Mesothelial cell of epicardium (in vitro differentiated cells): ENCODE results near the gene ATXN7L1. TPM values are rescaled to one million over a fixed set of nuclear protein-coding genes. Genes with fewer than 3 reads are reported as not detected.

Experiments
- DNase-seq, 2 experiments: peaks; one replicate each; pipeline ENCODE4 v3.0.0; 2021; ENCODE audit warnings: low spot score in 2 of 2; ENCODE audit not compliant: unreplicated experiment in 2 of 2
- H3K27ac Mint-ChIP-seq: 2 replicates; pipeline ENCODE4 v1.8.0; 2021; ENCODE audit warnings: mixed read lengths
- H3K27me3 Mint-ChIP-seq: 2 replicates; pipeline ENCODE4 v1.8.0; 2021; ENCODE audit warnings: low read depth, mixed read lengths
- H3K36me3 Mint-ChIP-seq: 2 replicates; pipeline ENCODE4 v1.8.0; 2021; ENCODE audit warnings: mixed read lengths
- H3K4me1 Mint-ChIP-seq: 2 replicates; pipeline ENCODE4 v1.8.0; 2021; ENCODE audit warnings: mixed read lengths
- H3K4me3 Mint-ChIP-seq: 2 replicates; pipeline ENCODE4 v1.8.0; 2021; ENCODE audit warnings: mild to moderate bottlenecking, moderate library complexity, mixed read lengths
- H3K9me3 Mint-ChIP-seq: 2 replicates; pipeline ENCODE4 v1.8.0; 2021; ENCODE audit warnings: mixed read lengths
- CTCF ChIP-seq: fragments of 200-600 bp; sonication (generic); IDR thresholded peaks from one replicate; pipeline ENCODE4 v1.5.0; 2021; ENCODE audit warnings: antibody characterized with exemption; ENCODE audit not compliant: unreplicated experiment
- total RNA-seq: library from RNA; stranded (reverse); gene quantifications from 3 replicates; pipeline ENCODE4 v1.2.1, GENCODE V29; 2021

Gene ATXN7L1
- total RNA-seq, 1 donor from 2014 or later = 18.0 TPM

GRCh38 chr7:105723572-105723971 is 152.8 kb downstream of the ATXN7L1 start:
- peaks cover 3% of the 10 kb centered on the region for H3K36me3 Mint-ChIP-seq
- H3K4me1 Mint-ChIP-seq = peaks cover 4% of the 10 kb centered on the region
- H3K27me3 Mint-ChIP-seq = no peaks in the 10 kb centered on the region
- H3K4me3 Mint-ChIP-seq = no peak overlapping the region
- no peak for TF ChIP-seq CTCF
- no peaks in the 10 kb centered on the region for H3K9me3 Mint-ChIP-seq
- no peak overlapping the region for H3K27ac Mint-ChIP-seq
- no peak for DNase-seq

GRCh38 chr7:105721571-105722104 is 154.8 kb downstream of the ATXN7L1 start:
- no peaks in the 10 kb centered on the region for H3K27me3 Mint-ChIP-seq
- H3K36me3 Mint-ChIP-seq = peaks cover 3% of the 10 kb centered on the region
- no peak overlapping the region for H3K4me3 Mint-ChIP-seq
- peaks cover 4% of the 10 kb centered on the region for H3K4me1 Mint-ChIP-seq
- no peak for DNase-seq
- no peak for TF ChIP-seq CTCF
- no peak overlapping the region for H3K27ac Mint-ChIP-seq
- no peaks in the 10 kb centered on the region for H3K9me3 Mint-ChIP-seq

- no peaks in the 10 kb centered on the region for H3K9me3 Mint-ChIP-seq
- H3K27ac Mint-ChIP-seq = no peak overlapping the region
- no peaks in the 10 kb centered on the region for H3K27me3 Mint-ChIP-seq
- no peak for TF ChIP-seq CTCF
- H3K4me3 Mint-ChIP-seq = no peak overlapping the region
- no peak for DNase-seq
- peaks cover 3% of the 10 kb centered on the region for H3K36me3 Mint-ChIP-seq
- peaks cover 4% of the 10 kb centered on the region for H3K4me1 Mint-ChIP-seq
Measured at GRCh38 chr7:105719919-105720318, 156.5 kb downstream of the ATXN7L1 start.

GRCh38 chr7:105719395-105719794 is 157.0 kb downstream of the ATXN7L1 start:
- Mint-ChIP-seq H3K27me3 (no peaks in the 10 kb centered on the region), H3K9me3 (no peaks in the 10 kb centered on the region), H3K27ac (no peak overlapping the region), H3K4me3 (no peak overlapping the region), H3K4me1 (peaks cover 4% of the 10 kb centered on the region), H3K36me3 (peaks cover 3% of the 10 kb centered on the region)
- no peak for DNase-seq
- no peak for TF ChIP-seq CTCF

DNA sequence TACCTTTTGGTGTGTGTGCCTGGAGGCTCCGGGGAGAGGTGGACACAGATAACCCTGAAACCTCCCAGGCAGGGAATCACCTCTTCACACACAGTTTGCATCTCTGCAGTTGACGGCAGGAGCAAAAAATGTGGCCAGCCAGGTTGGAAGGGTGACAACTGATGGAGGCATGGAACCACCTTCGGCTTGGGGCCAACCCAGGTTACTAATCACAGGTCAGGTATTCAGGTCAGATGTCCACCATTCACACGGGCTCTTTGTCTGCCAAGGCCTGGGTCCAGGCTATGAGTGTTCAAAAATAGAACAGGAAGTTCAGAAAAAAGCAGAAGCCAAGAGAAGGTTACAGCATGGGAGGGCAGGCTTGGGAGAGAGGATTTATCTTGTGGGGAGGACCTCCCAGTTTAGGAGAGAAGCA is 157.9 kb downstream of the ATXN7L1 start:
- no peak overlapping the region for H3K4me3 Mint-ChIP-seq
- no peak for DNase-seq
- H3K27ac Mint-ChIP-seq = no peak overlapping the region

More for the DNA sequence above, 157.9 kb downstream of the ATXN7L1 start:
- Mint-ChIP-seq H3K9me3 (peaks cover 2% of the 10 kb centered on the region), H3K4me1 (peaks cover 4% of the 10 kb centered on the region), H3K27me3 (no peaks in the 10 kb centered on the region), H3K36me3 (peaks cover under 1% of the 10 kb centered on the region)
- no peak for TF ChIP-seq CTCF
